GM21717 (cell line): Measurements from ENCODE around the gene COG6.

Experiments
- ATAC-seq: cut with Tn5 transposase; IDR thresholded peaks from one replicate; pipeline ENCODE4 v1.9.1; 2021; ENCODE audit warnings: mild to moderate bottlenecking, moderate library complexity; ENCODE audit not compliant: unreplicated experiment

COG6 gene

DNA sequence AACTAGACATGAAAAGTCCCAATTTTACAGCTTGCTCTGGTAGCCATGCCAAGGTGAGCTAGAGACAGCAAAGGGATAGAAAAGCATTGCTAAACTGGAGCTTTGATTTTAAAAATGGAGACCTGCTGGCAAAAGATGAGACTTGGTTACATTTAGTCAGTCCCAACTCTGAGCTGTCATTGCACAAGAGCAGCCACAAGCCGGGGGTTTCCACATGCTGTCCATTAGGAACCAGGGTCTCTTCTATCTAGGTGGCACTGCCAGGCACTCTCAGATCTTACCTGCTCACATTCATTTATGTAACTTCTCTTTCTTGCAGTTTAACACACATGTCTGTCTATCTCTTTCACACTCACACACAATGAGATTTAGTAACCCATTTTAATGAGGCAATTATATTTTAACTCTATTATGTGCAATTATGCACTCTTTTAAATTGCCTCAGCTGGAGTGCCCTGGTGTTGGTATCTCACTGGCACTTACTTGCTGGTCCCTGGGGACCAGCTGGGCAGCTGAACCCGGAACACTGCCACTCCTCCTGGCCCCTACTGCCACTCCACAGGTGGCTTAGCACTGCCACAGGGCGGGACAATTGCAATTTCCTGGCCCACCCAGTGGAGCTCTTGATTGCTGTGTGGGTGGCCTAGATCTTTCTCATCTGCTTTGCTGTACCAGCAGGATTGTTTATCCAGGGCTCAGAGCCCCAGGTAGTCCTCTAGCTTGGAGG lies 112.5 kb downstream of the COG6 start:
- no peak for ATAC-seq

DNA sequence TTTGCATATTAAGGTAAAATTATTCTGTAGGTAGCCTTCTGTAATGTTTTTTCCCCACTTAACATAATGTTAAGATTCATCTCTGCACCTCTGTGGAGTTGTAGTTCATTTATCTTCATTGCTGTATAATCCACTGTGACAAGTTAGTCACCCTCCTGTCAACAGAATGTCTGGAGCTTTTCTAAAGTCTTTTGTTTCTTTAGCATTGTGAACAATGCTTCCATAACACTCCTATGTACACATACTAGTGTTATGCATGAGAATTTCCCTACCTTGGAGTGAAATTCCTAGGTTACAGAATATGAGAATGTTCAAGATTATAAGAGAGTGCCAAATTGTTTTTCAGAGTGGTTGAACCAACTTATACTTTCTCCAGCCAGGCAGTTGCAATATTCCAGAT lies 113.5 kb downstream of the COG6 start:
- no peak for ATAC-seq

DNA sequence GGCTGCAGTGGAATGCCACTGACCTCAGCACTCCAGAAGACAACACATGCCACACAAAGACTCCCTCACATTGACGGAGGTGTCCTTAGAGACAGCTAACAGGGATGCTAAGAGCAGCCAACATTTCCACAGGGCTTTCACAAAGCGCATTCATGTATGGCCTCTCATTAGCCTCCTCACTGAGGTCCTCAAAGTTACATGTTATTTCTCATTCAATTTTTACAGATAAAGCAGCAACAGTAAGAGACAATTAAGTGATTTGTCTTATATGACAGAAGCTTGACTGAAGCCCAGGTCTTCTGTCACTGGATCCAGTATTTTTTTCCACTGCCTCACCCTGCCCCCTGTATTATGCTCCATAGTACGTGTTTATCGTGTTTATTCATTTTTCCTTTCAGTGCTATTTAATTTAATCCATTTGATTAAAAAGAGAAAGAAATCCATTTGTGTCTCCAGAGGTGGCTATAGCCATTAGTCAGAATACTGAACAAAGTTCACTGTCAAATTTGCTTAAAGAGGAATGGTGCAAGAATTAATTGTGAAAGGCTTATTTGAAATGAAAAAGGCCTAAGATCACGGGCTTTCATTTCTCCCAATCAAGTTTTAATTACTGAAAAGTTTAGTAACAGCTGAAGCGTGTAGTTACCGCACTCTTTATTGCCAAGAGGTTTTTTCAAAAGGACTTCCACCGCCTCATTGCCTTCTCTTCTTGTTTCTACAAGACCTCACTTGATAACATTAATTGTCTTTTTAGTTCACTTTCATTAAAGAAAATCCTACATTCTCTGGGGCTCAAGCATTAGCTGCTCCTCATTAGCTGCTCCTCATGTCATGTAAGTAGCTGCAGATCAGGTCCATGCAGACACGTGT lies 115.0 kb downstream of the COG6 start:
- no peak for ATAC-seq

DNA sequence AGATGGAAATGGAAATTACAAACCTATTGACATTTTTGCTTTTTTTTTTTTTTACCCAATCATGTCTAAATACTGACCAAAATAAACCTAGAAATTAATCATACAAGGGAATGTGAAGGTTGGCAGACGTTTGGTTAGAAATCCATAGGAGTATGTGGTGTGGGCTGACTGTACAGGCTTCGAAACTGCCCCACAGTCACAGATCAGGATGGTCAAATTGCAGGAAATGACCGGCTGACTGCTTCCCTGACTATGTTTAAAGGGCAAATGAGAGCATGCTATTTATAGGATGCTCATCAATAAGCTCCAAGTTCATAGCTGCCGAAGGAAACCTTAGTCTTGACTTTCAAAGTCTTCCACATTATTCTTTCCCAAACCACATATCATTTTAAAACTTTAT lies 118.4 kb downstream of the COG6 start:
- ATAC-seq: no peak

DNA sequence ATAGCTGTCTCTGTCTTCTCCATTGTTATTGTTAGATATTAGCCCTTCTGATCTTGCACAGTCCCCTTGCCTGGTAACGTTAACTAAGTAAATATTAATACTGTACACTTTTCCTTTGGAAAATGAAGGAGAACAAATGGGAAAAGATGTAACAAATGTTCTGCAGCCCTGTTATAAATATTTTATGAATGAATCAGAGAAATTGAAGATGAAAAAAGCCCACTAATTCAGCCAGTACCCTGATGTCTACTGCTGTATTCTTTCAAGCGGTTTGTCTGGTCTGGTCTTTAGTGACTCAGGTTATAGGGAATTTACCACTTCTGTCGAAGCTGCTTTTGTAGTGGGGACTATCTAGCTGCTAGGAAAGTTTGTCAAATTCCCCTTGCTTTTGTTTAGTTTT lies 121.0 kb downstream of the COG6 start:
- ATAC-seq: no peak

DNA sequence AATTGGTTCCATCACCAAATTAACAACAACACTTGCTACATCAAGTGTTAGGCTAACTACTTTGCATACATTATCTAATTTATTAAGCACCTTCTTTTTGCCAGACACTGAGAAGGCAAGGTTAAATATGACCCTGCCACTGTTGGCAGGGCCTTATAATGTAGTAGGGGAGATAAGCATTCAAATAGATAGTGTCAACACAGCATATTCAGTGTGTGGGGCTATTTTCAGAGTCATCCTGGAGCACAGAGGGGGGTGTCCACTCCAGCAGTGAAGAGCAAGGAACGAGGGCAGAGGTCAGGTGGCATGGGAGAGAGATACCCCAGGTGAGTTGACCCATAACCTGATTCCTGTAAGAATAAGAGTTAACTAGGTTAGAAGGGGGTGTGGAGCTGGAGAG lies 121.6 kb downstream of the COG6 start:
- no peak for ATAC-seq

DNA sequence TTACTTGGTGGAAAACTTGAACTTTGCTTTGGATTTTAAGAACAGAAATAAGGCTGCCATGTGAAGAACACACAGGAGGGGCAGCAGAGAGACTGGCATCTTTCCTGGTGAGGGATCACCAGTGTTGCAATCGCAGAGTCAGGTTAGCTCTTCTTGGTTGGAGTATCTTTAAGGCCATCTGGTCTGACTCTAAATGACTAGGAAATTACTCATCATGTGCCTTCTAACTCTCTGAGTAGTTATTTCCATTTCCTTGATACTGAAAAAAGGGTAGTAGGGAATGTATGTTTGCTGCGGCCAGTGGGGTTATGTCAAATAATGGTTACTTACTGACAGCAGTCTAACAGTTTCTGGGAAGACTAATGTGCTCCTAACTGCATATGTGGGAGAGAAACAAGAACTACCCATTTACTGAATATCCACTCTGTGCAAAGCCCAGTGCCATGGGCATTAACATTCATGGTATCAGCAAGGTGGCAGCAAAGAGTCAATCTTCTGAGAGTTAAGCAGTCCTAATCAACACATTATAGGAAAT lies 122.1 kb downstream of the COG6 start:
- ATAC-seq: no peak

DNA sequence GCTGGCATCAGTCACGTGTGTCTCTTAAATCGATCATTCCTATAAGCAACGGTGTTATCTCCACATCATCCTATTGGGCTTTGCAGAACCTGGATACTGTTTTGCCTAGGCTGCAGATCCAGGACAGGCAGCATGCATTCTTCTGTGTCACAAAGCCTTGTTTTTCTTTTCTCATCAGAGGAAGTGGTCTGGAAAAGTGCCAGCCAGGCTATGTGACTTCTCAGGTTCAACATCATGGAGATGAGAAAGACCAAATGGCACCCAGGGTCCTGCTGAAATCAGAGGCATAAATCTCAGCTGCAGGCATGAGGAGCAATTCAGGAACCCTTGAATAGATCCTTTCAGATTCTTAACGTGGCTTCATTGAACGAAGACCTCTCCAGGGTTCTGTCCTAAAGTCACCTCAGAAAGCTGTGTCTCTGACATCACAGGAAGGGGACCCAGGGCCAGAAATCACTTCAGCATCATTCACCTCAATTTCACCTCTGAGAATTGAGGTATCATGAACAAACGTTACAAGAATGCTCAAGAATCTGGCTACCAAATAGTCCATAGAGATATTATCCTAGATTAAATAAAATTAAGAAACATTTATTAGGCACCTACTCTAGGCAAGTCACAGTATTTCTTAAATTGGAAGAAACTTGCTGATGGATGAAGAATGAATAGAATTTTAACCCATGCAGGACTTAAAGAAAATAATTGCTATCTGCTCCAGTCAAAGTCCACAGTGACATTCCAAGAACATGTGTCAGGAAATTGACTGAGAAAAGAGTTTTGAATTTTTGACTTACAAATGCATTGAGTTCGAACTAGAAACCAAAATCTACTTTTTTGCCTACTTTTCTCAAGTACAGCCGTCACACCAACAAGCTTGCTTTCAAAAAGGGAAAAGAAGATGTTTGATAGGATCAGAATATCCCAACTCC lies 124.1 kb downstream of the COG6 start:
- no peak for ATAC-seq

DNA sequence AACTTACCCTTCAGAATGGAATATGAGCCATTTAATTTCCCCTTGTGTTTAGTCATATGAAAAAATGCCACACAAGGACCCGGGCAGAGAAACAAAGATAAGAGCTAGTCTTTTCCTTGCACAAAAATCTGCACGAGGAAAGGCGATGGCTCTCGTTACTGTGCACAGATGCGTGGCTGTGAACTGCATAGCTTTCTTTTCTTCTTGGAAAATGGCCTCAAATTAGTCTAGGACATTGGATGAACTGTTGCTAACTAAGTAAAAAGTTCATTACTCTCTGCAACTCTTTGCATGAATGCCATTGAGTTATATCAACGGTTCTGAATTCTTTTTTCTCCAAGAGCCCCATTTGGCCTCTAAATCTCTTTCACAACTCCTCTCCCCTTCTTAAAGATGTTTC lies 125.2 kb downstream of the COG6 start:
- ATAC-seq: no peak

DNA sequence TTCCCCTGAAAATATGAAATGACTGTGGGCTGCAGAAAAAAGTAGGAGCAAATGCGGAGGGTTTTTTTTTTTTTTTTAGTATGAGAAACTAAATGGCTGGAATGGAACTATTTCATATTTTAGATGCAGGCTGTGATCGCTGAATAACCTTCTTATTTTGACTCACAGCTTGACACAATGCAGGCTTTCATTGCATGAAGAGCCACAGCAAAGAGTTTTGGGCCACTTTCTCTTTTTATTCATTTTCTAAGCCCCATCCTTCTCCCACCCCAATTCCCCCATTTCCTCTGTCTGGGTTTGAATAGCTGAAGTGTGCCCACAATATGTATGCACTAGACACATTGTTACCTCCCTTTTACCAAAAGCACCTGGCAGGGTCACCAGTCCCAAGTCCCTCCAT lies 125.9 kb downstream of the COG6 start:
- ATAC-seq: no peak

DNA sequence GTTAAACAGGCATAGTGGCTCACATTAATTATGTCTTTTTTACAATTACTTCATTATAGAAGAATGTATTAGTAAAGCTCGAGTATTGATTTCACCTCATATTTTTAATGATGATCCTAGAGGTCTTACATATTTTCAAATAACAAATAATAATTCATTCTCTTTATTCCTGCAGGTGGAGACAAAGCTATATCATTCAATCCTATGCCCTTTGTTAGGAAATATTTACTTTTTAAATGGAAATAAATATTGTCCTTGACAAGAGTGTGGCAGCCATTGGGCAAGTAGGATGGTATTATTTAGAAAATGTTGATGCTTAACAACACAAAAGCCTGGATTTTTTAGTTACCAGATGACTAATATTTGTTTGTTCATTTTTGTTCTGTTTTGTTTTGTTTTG lies 127.6 kb downstream of the COG6 start:
- ATAC-seq: no peak

DNA sequence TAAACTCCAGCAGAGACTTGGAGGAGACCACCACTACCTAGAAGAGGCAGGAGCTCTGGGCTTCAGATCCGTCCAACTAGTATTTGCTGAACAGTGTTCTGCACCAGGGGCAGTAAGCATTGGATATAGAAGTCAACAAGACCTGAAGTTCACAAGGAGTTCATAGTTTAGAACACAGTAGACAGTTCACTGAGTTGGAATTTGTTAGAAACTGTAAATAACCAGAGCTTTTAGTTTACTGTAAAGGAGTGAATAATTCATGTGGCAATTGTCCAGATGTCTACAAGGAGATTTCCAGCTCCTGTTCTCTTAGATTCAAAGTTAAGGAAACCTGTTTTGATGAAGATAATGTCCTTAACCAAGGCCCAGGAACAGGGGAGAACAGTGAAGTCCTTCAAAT lies 128.9 kb downstream of the COG6 start:
- ATAC-seq: no peak

DNA sequence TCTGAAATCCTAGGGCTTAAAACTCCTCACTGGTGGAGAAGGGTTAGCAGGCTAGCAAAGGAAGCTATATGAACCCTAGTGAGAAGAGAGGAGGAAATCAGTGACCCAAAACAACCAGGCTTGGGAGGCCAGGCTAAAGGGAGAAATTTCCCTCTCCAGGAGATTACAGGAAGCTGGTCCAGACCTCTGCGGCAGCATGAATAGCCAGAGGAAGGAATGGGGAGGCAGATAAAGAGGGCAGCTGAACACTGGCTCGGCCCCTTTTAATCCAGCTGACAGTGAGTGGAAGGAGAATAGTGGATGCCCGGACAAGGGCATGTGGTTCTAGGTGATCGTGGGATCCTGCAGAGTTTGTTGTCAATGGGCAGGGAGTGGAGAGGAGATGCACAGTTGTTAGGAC lies 130.6 kb downstream of the COG6 start:
- no peak for ATAC-seq

DNA sequence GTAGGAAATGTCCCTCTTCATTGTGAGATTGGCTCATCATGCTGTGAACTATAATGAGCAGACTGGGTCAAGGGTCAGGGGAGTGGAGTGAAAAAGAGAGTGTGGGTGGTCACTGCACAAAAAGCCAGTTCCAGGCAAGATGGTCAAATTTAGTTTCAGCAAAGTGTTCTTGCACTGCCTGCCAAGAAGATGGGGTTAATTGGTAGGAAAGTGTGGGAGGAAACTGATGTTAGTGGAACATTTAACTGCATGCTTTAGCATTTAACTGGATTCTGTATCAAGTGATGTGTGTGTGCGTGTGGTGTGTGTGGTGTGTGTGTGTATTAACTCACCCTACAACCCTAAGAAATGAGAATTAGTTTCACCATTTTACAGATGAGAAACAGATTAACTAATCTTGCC lies 131.6 kb downstream of the COG6 start:
- ATAC-seq: no peak

DNA sequence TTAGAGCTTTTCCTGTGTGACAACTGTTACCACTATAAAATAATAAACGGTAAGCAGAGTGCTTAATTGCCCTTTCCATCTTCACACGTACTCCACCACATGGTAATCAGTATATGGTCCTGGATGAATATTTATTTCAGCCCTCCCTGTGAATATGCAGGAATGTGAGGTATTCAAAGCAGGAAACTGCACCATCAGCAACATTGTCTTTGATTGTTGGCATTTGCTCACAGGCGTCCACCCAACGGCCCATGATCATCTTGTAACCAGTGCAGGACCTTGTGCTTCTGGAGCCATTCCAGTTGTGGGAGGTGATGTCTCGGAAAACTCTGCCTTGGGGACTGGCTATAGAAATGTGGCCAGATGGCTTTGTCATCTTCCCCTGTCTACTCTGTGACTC lies 132.6 kb downstream of the COG6 start:
- ATAC-seq: no peak

DNA sequence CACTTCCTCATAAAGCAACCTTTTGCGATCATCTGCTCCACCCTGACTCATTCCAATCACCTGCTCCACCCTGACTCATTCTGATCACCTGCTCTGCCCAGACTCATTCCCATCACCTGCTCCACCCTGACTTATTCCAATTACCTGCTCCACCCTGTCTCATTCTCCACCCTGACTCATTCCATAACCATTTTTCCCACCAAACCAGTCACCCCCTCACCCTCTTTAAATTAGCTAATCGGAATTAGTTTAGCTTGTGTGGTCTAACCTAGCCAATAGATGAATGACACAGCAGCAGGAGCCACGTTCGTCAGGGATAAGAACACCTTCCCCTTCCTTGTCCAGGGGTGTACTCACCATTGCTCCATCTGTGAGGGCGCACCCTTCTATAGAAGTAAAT lies 134.0 kb downstream of the COG6 start:
- ATAC-seq: no peak
